GM21737 (cell line): Measurements from ENCODE around the gene SLC10A6.
"Not testable (repeated sequence)": the region's sequence is repeated elsewhere in the genome, so short reads cannot be mapped to it uniquely, and the experiment has no call there.

Experiments used
- ATAC-seq: cut with Tn5 transposase; IDR thresholded peaks from one replicate; pipeline ENCODE4 v1.9.1; 2021; ENCODE audit warnings: mild to moderate bottlenecking, moderate library complexity; ENCODE audit not compliant: unreplicated experiment

Gene SLC10A6, protein sequence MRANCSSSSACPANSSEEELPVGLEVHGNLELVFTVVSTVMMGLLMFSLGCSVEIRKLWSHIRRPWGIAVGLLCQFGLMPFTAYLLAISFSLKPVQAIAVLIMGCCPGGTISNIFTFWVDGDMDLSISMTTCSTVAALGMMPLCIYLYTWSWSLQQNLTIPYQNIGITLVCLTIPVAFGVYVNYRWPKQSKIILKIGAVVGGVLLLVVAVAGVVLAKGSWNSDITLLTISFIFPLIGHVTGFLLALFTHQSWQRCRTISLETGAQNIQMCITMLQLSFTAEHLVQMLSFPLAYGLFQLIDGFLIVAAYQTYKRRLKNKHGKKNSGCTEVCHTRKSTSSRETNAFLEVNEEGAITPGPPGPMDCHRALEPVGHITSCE

DNA sequence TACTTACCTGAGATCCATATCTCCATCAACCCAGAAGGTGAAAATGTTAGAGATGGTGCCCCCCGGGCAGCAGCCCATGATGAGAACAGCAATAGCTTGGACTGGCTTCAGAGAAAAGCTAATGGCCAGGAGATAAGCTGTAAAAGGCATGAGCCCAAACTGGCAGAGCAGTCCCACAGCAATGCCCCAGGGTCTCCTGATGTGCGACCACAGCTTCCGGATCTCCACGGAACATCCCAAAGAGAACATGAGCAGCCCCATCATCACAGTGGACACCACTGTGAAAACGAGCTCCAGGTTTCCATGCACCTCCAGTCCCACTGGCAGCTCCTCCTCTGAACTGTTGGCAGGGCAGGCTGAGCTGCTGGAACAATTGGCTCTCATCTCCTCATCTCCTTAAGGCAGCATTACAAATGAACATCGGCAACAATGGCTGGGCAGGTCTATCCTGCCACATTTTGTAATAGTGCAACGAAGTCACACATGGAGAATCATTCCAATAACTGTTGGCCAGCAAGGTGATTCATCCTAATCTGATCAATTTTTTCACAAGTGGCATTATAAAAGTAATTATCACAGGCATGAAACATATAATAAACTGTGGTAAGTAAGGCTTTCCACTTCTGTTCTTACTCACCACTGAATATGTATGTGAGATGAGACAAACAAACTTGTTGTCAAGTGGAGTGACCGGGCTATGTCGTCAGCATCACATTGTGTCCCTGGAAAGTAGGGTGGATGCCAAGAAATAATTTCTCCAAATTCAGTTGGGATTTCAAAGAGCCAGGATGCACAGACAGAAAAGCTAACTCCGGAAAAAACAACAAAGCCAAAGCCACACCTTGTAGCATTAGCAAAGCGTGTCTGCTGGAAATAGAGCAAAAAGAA is at the start of gene SLC10A6:
Gene SLC10A6, minus strand, starts transcription at position 653 of the 888 bp plus-strand sequence. Its CDS starts 269 bp downstream, at position 384.
- no peak for ATAC-seq

DNA sequence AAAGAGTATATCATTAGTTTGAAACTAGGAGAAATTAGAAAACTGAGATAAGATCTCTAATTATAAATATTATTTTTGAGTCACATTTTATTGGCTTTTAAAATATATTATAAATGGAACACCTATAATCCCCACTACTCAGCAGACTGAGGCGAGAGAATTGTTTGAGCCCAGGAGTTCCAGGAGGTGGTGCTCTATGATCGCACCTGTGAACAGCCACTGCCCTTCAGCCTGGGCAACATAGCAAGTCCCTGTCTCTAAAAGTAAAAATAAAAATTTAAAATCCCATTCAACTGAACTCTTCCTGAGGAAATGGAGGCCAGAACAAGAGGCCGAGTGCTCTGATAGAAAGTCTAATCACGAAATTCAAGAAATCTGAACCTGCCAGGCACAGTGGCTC is 49.4 kb upstream of the SLC10A6 start:
- ATAC-seq, result no peak

DNA sequence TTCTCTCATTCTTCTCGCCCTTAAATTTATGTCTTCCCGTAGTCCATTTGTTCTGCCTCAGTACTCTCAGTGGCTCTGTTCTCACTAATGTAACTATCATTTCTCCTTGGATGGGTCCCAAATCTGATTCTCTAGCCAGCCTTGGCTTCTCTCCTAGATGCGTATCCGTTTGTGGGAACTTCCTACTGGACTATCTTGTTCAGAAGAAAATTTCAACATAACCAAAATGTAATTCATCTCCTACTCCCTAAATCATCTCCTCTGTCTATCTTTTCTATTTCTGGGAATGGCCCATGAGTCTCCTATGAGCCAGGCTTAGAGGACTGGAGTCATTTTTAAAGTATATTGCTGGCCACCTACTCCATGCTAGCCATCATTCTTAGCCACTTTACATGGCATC is 47.4 kb upstream of the SLC10A6 start:
- no peak for ATAC-seq

DNA sequence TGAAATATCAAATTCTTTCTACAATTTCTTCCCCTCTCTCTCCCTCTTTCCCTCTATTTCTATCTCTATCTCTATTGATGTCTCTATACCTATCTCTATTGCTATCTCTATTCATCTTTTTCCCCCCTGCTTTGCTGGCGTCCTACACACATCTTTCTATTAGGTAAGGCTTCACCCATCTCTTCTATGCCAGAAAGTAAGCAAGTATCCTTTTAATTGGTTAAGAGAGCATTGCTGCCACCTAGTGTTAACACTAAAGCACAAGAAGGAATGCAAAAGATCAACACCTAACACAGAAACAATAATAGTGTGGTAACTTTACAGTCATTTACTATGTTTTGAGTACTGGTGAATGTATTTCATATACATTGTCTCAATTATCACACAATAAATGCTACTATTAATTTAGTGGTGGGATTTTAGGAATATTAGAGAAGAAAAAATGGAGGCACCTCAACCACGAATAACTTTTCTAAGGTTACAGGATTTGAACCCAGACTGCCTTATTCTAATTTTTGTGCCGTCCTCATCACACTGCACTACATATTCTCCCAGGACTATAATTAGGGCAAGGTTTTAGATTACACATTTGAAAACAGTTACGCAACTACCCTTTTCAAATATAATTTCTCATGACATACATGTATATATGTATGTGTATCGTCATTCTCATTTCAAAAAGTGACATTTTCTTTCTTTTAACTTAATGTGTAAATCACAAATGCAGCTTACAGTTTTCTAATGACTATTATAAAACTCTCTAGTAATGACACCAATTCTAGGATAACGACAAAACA is 46.7 kb upstream of the SLC10A6 start:
- ATAC-seq, result no peak

DNA sequence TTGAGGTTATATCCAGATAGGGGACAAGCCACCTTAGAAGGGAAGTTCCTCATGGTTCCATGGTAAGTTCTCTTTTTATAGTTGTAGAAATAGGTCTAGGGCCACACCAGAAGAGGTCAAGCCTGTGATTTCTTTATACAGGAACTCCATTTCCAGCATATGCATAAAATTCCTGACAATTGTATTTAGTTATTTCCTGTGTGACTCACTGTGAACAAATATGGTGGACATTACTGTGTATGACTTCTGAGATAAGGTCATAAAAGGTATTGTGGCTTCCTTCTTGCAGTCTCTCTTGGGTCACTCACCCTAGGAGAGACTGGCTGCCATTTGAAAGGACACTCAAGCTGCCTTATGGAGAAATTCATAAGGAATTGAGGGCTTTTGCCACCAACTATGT is 45.3 kb upstream of the SLC10A6 start:
- ATAC-seq, result no peak

DNA sequence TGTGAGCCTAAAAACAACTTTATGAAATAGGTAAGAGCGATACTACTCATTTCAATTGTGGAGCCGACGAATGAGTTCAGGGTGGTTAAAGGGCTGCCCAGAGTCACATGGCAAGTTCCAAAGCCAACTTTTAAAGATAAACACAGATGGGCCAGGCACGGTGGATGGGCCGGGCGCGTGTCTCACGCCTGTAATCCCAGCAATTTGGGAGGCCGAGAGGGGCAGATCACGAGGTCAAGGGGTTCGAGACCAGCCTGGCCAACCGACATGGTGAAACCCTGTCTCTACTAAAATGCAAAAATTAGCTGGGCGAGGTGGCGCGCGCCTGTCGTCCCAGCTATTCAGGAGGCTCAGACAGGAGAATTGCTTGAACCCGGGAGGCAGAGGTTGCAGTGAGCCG is 44.0 kb upstream of the SLC10A6 start:
- ATAC-seq, result no peak

DNA sequence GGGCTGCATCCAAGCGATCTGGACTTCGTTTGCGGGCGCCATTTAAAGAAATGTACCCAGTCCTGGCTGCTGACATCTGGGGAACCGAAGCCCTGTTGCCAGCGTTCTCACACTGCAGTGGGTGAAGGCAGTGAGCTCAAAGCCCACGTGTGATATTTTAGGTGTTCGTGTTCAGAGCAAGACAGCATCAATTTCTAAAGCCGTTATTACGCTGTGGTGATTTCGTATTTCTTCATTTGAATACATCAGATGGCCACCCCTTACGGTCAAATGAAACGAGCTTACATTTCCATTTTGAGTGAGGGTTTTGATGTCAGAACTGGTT is 43.4 kb upstream of the SLC10A6 start:
- ATAC-seq, result no peak

DNA sequence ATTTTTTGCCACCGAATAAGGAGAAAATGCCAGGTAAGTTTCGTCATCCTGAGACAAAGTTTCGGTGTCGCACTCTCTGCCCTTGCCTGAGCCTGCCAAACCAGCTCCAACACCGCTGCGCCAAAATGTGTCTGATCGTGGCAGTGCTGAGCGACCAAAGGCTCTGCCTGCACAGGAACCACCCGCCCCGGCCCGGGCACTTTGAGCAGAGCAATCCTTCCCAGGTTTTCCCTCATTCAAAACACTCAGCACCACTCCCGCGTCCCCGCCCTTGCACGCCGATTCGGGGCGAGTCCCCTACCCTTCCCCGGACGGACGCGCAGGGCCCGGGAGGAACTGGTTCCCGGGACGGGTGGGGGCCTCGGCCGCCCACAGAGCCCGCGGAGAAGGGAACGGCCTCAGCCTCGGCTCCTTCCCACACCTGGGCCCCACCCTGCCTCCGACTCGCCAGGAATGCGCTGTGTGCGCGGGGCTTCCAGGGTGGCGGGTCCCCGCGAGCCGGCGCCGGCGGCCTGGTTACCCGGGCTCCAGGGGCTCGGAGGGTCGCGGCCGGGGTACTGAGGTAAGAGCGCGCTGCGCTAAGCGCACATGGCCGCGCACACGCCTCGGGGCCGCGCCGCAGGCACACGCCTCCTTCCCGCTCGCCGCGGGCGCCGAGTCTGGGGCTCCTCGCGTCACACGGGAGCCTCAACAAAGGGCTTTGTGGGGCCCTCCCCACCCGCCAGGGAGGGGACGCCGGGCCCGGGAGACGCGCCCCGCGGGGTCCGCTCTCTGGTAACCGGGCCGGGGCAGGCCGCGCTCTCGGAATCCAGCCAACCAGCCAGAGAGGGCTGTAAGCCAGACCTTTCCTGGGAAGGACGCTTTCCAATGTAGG is 42.8 kb upstream of the SLC10A6 start, which contains the start of gene C4orf36:
Gene C4orf36, minus strand, starts transcription at position 661 of the 874 bp plus-strand sequence. CDS start 902 bp downstream, outside the sequence.
- peak; percentile 51 for ATAC-seq

DNA sequence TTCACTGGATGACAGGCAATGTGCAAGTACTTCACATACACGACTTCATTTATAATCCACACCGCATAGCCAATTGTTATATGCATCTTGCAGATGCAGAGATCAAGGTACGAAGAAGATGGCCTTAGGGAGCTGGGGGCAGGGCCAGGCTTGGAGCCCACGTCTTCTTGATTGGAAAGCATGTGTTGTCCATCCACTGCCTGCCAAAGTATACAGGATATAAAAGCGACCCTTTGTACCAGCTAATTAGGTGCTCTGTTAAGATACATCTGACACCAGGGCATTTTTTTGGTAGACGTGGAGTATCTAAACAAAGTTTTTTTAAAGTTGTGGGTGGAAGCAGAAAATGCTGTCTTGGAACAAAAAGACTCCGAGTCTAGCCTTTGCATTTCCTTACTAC is 41.6 kb upstream of the SLC10A6 start:
- ATAC-seq, result no peak

DNA sequence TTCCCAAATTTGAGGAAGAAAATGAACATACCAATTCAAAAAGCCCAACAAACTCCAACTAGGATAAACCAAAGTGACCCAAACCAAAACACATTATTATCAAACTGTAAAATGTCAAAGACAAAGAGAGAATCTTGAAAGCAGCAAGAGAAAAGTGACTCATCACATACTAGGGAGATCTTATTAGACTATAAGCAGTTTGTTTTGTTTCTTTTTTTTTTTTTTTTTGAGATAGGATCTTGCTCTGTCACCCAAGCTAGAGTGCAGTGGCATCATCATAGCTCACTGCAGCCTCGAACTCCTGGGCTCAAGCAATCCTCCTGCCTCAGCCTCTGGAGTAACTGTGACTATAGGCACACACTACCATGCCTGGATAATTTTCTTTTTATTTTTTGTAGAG is 30.5 kb upstream of the SLC10A6 start:
- ATAC-seq, result no peak

DNA sequence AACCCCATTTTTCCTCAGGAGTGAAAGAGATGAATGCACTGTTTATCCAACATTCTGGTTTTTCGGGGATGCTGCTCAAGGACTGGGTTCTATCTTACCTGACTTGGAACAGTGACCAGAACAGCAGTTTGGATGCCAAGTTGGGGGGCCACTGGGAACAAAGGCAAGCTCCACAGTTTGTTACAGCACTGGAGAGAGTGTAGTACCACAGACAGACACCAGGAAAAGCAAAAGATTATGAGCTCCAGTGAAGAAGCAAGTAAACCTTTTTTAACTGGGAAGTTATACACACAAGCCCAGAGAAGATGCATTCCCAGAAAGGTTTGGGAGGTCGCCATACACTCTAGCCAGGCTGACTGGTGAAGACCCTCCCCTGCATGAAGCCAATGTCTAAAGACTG is 29.5 kb upstream of the SLC10A6 start:
- no peak for ATAC-seq

DNA sequence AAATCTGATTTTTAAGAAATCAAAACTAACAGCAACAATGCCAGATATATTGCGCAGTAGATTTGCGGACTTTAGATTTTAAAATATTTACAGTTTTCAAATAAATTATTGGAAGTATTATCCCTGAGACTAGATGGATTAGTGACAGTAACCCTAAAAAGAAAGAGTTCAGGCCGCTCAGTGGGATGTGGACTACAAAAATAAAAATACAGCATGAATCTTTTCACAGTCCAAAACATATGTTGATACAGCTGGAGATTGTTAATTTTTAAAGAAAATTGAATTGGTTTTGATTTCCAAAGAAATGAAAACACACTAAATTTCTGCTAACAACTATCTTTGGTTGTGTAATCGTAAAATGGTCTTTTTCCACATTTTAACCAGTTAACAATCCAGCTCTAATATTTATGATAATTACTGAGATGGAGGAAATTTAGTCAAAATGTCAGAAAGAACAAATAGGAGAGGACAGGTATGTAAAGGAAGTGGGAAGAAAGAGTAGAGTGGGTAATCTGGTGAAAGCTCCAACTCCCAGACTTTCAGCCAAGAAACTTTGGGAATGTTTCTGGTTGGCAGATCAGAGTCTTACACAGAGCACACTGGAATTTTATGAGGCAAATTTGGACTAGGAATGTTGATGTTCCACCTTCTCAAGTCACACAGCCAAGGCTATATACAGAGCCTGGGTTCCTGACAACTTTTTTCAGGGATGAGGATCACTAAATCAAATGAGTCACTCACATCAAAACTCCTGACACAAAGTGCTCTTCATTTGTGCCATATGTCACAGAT is 27.9 kb upstream of the SLC10A6 start:
- no peak for ATAC-seq

DNA sequence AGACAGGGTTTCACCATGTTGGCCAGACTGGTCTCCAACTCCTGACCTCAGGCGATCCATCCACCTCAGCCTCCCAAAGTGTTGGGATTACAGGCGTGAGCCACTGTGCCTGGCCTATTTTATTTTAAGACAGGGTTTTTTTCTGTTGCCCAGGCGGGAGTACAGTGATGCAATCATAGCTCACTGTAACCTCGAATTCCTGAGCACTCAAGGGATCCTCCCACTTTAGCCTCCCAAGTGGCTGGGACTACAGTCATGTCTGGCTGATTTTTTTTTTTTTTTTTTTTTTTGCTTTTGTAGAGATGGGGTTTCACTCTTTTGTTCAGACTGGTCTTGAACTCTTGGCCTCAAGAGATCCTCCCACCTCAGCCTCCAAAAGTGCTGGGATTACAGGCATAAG is 26.3 kb upstream of the SLC10A6 start:
- ATAC-seq, result not testable (repeated sequence)

DNA sequence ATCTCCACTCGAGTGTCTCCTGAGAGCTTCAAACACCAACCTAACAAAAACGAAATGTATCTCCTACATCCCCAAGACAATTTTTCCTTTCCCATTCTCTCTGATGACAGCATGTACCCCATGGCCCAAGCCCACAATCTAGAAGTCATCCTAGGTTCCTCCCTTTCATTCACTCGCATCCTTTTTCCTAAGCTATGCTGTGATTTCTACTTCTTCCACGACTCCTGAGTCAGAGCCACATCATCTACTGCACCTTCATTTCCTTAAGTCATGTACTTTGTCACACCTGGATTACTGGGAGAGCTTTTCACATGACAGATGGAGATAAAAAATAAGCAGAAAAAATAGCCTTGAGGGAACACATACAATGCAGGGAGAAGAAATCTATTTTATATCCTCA is 23.0 kb upstream of the SLC10A6 start:
- ATAC-seq, result no peak

DNA sequence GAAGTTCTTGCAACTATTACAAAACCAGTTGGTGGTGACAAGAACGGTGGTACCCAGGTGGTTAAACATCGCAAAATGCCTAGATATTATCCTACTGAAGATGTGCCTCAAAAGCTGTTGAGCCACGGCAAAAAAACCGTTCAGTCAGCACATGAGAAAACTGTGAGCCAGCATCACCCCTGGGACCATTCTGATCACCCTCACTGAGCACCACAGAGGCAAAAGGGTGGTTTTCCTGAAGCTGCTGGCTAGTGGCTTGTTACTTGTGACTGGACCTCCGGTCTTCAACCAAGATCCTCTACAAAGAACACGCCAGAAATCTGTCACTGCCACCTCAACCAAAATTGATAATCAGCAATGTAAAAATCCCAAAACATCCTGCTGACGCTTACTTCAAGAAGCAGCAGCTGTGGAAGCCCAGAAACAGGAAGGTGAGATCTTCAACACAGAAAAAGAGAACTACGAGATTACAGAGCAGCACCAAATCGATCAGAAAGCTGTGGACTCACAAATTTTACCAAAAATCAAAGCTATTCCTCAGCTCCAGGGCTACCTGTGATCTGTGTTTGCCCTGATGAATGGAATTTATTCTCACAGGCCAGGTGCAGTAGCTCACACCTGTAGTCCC is 21.4 kb upstream of the SLC10A6 start:
- ATAC-seq, result no peak

DNA sequence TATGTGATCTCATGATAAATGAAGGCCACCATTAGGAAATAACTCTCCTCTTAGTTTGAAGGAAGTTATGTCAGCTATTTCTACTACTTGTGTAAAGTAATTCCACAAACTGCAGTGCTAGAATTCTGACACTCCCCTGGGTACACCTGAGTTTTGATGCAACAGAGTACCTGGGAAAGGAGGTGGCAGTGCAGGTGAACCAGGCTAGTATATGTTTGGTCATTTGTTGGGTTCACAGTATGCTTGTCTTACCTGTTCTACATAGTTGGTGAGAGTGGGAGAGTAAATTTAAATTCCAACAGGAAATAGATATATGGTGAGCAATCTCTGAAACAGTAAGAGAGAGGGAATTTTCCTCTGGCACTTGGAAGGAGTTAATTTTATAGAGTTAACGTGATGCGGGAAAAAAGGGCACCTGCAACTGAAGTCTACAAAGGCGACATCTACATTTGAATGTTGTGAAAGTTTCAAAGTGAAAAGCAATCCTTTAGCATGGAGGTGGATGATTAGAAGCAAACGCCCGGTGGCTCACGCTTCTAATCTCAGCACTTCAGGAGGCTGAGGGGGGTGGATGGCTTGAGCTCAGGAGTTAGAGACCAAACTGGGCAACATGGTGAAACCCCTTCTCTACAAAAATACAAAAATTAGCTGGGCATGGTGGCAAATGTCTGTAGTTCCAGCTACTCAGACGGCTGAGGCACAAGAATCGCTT is 8.3 kb upstream of the SLC10A6 start:
- no peak for ATAC-seq

DNA sequence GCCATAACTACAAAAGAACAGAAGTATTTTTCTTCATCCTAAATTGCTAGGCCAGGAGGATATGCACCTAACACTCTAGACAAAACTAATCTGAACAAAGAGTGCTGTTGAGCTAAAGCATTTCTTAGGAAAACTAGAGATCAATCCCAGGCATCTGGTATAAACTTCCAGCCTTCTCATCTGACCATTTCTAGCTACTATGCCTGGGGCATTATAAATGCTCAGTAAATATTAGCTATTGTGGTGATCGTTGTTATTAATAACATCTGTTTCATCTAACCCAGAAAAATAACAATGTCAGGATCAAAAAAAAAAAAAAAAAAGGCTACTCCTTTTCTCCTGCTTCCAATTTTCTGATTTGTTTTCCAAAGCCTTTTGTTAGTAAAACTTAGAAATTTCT is 7.7 kb upstream of the SLC10A6 start:
- no peak for ATAC-seq

DNA sequence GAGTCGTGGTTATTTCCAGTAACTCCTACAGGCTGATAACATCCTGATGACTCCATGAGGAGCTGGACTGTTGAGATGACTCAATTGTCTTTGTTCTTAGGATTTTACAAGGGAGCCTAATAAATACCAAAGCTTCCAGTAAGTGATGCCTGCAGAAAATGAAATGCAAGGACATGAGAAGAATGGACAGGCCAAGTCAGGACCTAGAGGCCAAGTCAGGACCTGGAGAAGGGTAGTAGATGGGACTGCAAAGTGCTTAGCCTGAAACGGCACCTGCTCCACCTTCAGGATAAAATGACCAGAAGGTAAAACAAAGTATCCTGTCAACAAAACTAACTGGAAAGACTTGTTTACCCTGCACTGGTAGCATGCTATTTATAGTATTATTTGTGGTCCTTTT is 6.4 kb upstream of the SLC10A6 start:
- ATAC-seq, result no peak
